CD14-positive monocyte (primary cell): ENCODE data around the gene FAM168A. TPM values are rescaled to one million over a fixed set of nuclear protein-coding genes. Genes with fewer than 3 reads are reported as not detected.

Source experiments
- DNase-seq, 3 donors: peaks; one replicate each; pipeline ENCODE4 v3.0.0-alpha.2; 2011 to 2022
- H2AFZ ChIP-seq: 2 replicates; pipeline ENCODE4 v1.6.0; 2012; ENCODE audit warnings: mild to moderate bottlenecking, low read depth, low read length, inconsistent platforms; ENCODE audit not compliant: insufficient read depth, poor library complexity, severe bottlenecking
- H3K27ac ChIP-seq, 2 donors: 1 replicate in 1 of 2; 2 replicates in 1 of 2; pipeline ENCODE4 v1.5.1; 2012 to 2013; ENCODE audit warnings: low read length in 2 of 2, control low read depth in 1 of 2, inconsistent platforms in 1 of 2, low read depth in 1 of 2, mild to moderate bottlenecking in 1 of 2
- H3K27me3 ChIP-seq, 2 donors: one replicate each; pipeline versions ENCODE4 v1.6.0 to v1.6.1; 2011 to 2013; ENCODE audit warnings: low read length in 2 of 2; ENCODE audit not compliant: control insufficient read depth in 2 of 2, insufficient read depth in 2 of 2
- H3K36me3 ChIP-seq, 2 donors: replicated peaks in 1 of 2; 1 replicate in 1 of 2; 2 replicates in 1 of 2; pipeline versions ENCODE4 v1.5.1 to v1.6.1; 2012 to 2013; ENCODE audit warnings: low read length in 2 of 2, control low read depth in 1 of 2, inconsistent platforms in 1 of 2, mild to moderate bottlenecking in 1 of 2; ENCODE audit not compliant: insufficient read depth in 2 of 2, control insufficient read depth in 1 of 2
- H3K4me1 ChIP-seq, 2 donors: 1 replicate in 1 of 2; 2 replicates in 1 of 2; pipeline versions ENCODE4 v1.5.1 to v1.6.1; 2012 to 2013; ENCODE audit warnings: low read length in 2 of 2, control low read depth in 1 of 2, inconsistent platforms in 1 of 2, mild to moderate bottlenecking in 1 of 2, moderate library complexity in 1 of 2; ENCODE audit not compliant: insufficient read depth in 2 of 2, control insufficient read depth in 1 of 2
- H3K4me2 ChIP-seq: replicated peaks from 2 replicates; pipeline ENCODE3; 2012; ENCODE audit warnings: low read length, moderate library complexity, mild to moderate bottlenecking; ENCODE audit not compliant: poor library complexity, severe bottlenecking; ENCODE audit errors: extremely low read depth
- H3K4me3 ChIP-seq, 3 experiments: fragments of 200-600 bp in 1 of 3; sonication (generic) in 1 of 3; replicated peaks in 1 of 3; 1 replicate in 2 of 3; 2 replicates in 1 of 3; pipeline ENCODE4 v1.5.1; 2011 to 2013; ENCODE audit warnings: low read length in 3 of 3, mild to moderate bottlenecking in 3 of 3, control low read depth in 2 of 3, low read depth in 2 of 3, inconsistent platforms in 1 of 3, moderate library complexity in 1 of 3
- H3K79me2 ChIP-seq: 2 replicates; pipeline ENCODE4 v1.6.0; 2012; ENCODE audit warnings: mild to moderate bottlenecking, control low read depth, inconsistent platforms, low read length, moderate library complexity; ENCODE audit not compliant: insufficient read depth
- H3K9ac ChIP-seq: 2 replicates; pipeline ENCODE4 v1.6.0; 2017; ENCODE audit warnings: low read length, mild to moderate bottlenecking; ENCODE audit not compliant: insufficient read depth, poor library complexity, severe bottlenecking
- H3K9me3 ChIP-seq, 2 donors: replicated peaks in 1 of 2; 1 replicate in 1 of 2; 2 replicates in 1 of 2; pipeline versions ENCODE4 v1.5.1 to v1.6.1; 2012 to 2013; ENCODE audit warnings: low read length in 2 of 2, control low read depth in 1 of 2; ENCODE audit not compliant: control insufficient read depth in 1 of 2, insufficient read depth in 1 of 2
- H4K20me1 ChIP-seq: 2 replicates; pipeline ENCODE4 v1.6.0; 2012; ENCODE audit warnings: mild to moderate bottlenecking, low read length, control low read depth, moderate library complexity; ENCODE audit not compliant: insufficient read depth
- H3K27ac Mint-ChIP-seq, 7 donors: one replicate each; pipeline ENCODE4 v1.8.0; 2020; ENCODE audit warnings: mild to moderate bottlenecking in 7 of 7, mixed read lengths in 7 of 7, moderate library complexity in 6 of 7, inconsistent platforms in 2 of 7
- H3K27me3 Mint-ChIP-seq, 3 donors: one replicate each; pipeline ENCODE4 v1.8.0; 2021 to 2022; ENCODE audit warnings: low read depth in 3 of 3, mild to moderate bottlenecking in 3 of 3, mixed read lengths in 3 of 3, moderate library complexity in 3 of 3, inconsistent platforms in 1 of 3
- H3K36me3 Mint-ChIP-seq, 2 donors: one replicate each; pipeline ENCODE4 v1.8.0; 2020; ENCODE audit warnings: mixed read lengths in 2 of 2, inconsistent platforms in 1 of 2, mild to moderate bottlenecking in 1 of 2
- H3K4me1 Mint-ChIP-seq: one replicate; pipeline ENCODE4 v1.8.0; 2020; ENCODE audit warnings: mild to moderate bottlenecking, mixed read lengths
- H3K4me3 Mint-ChIP-seq, 2 donors: one replicate each; pipeline ENCODE4 v1.8.0; 2020; ENCODE audit warnings: mild to moderate bottlenecking in 2 of 2, mixed read lengths in 2 of 2, moderate library complexity in 1 of 2
- H3K9me3 Mint-ChIP-seq, 7 donors: one replicate each; pipeline ENCODE4 v1.8.0; 2020 to 2022; ENCODE audit warnings: mixed read lengths in 7 of 7, mild to moderate bottlenecking in 6 of 7, moderate library complexity in 6 of 7, inconsistent platforms in 2 of 7
- CTCF ChIP-seq: fragments of 200-600 bp; IDR thresholded peaks from one replicate; pipeline ENCODE4 v1.8.0; 2022; ENCODE audit warnings: antibody characterized with exemption, mild to moderate bottlenecking
- WGBS: methylation state at CpG from one replicate; pipeline ENCODE4 v1.1.5; 2013; ENCODE audit warnings: missing lambda C conversion rate; ENCODE audit not compliant: insufficient coverage; 5-methylcytosine and 5-hydroxymethylcytosine counted together
- intact Hi-C, 2 donors: fragments of 100-400 bp; cut with micrococcal nuclease; formaldehyde crosslinking; loops; one replicate each; pipeline versions ENCODE4 v1.15.0 to v1.15.1; 2023
- polyA plus RNA-seq, 3 donors: library from polyadenylated mRNA; depleted of rRNA in 1 of 3; unstranded in 2 of 3; stranded (reverse) in 1 of 3; fragments of 300-500 nt in 2 of 3; fragments of >200 nt in 1 of 3; fragmentation: Illumina TruSeq in 2 of 3; gene quantifications; 1 replicate in 2 of 3; 2 replicates in 1 of 3; pipeline ENCODE4 v1.2.3, GENCODE V29; 2012 to 2021

FAM168A gene
- polyA plus RNA-seq, 3 donors: 1.4 to 13.3 (median 2.1) TPM

GRCh38 chr11:73493956-73494598 lies 103.8 kb downstream of the FAM168A start:
- H3K4me1 Mint-ChIP-seq: peaks cover 40% of the 10 kb centered on the region
- H3K36me3 Mint-ChIP-seq: peaks cover 8 to 20% of the 10 kb centered on the region in 2 donors
- H3K9ac ChIP-seq: no peak overlapping the region
- H3K4me3 Mint-ChIP-seq: no peak overlapping the region
- no peaks in the 10 kb centered on the region for H3K27me3 Mint-ChIP-seq
- H3K4me2 ChIP-seq: no peak overlapping the region
- intact Hi-C loops: loop anchor here in 1 of 2 donors (5.0 kb wide), 1 partner anchor 47 kb away; no protein-coding TSS in a partner anchor
- no peak for DNase-seq
- peak overlapping the region in 1 of 2 donors; percentile 45 for H3K27ac ChIP-seq
- H4K20me1 ChIP-seq: peaks cover 11% of the 10 kb centered on the region
- H3K79me2 ChIP-seq: peaks cover 28% of the 10 kb centered on the region
- TF ChIP-seq CTCF: no peak
- WGBS: 100% methylated on average over 1 of the region's 1 CpG
- peaks cover 0 to 5% (median 0%) of the 10 kb centered on the region in 7 donors for H3K9me3 Mint-ChIP-seq
- no peaks in the 10 kb centered on the region for H3K9me3 ChIP-seq
- H3K27me3 ChIP-seq: no peaks in the 10 kb centered on the region
- H3K36me3 ChIP-seq: no peaks in the 10 kb centered on the region
- H3K4me3 ChIP-seq: no peak overlapping the region
- H2AFZ ChIP-seq: no peak overlapping the region
- peak overlapping the region in 4 of 7 donors; percentile 15 to 73 (median 42) for H3K27ac Mint-ChIP-seq
- peaks cover 22 to 24% of the 10 kb centered on the region in 2 donors for H3K4me1 ChIP-seq

GRCh38 chr11:73481626-73482025 lies 116.3 kb downstream of the FAM168A start:
- peaks cover 0 to 10% of the 10 kb centered on the region in 2 donors for H3K9me3 ChIP-seq
- Mint-ChIP-seq H3K27me3 (peaks cover 0 to 2% (median 0%) of the 10 kb centered on the region in 3 donors), H3K27ac (no peak overlapping the region), H3K4me3 (no peak overlapping the region), H3K36me3 (peaks cover 6 to 8% of the 10 kb centered on the region in 2 donors), H3K9me3 (peaks cover 3 to 12% (median 8%) of the 10 kb centered on the region in 7 donors), H3K4me1 (peaks cover 13% of the 10 kb centered on the region)
- no peak for DNase-seq
- H3K4me1 ChIP-seq: peaks cover 10 to 12% of the 10 kb centered on the region in 2 donors
- peaks cover 5% of the 10 kb centered on the region for H4K20me1 ChIP-seq
- H2AFZ ChIP-seq: no peak overlapping the region
- intact Hi-C loops: no loop called here
- no peak for TF ChIP-seq CTCF
- WGBS: no CpG with 5 or more reads among the region's 1 CpG
- H3K4me3 ChIP-seq: no peak overlapping the region
- peaks cover 0 to 5% of the 10 kb centered on the region in 2 donors for H3K36me3 ChIP-seq
- no peaks in the 10 kb centered on the region for H3K27me3 ChIP-seq
- no peak overlapping the region for H3K9ac ChIP-seq
- H3K79me2 ChIP-seq: peaks cover 12% of the 10 kb centered on the region
- no peak overlapping the region for H3K27ac ChIP-seq
- no peak overlapping the region for H3K4me2 ChIP-seq
